ENCODE measurements around the gene EPHB1. TPM values are rescaled to one million over a fixed set of nuclear protein-coding genes. Genes with fewer than 3 reads are reported as not detected.

EPHB1 gene
- total RNA-seq, 4 donors from 2014 or later, result 2.6 to 5.3 (median 3.1) TPM; not detected in 1

DNA sequence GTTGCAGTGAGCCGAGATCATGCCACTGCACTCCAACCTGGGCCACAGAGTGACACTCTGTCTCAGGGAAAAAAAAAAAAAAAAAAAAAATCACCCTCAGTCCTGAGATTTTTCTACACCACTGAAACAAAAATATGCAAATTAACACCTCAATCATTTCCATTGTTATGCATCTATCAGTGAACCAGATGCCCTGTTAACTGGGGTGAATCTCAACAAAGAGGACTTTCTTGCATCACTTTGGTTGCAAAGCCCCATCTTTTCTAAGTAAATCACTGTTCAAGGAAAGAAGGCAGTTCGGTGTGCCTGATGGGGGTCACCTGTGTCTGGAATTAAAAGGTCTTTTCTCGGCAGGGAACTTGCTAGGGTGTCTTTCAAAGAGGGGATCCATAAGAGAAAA, 421.6 kb downstream of the EPHB1 start:
- H3K9me3 ChIP-seq, result no peaks in the 10 kb centered on the region
- intact Hi-C loops (cut with DNase I; ENCODE audit: low total_unique reads), result no loop called here
- no peak overlapping the region for H3K4me3 ChIP-seq
- no peaks in the 10 kb centered on the region for H3K36me3 ChIP-seq
- H3K27ac ChIP-seq, result no peak overlapping the region
- no peaks in the 10 kb centered on the region for H3K27me3 ChIP-seq
- TF ChIP-seq, protein P1, sequence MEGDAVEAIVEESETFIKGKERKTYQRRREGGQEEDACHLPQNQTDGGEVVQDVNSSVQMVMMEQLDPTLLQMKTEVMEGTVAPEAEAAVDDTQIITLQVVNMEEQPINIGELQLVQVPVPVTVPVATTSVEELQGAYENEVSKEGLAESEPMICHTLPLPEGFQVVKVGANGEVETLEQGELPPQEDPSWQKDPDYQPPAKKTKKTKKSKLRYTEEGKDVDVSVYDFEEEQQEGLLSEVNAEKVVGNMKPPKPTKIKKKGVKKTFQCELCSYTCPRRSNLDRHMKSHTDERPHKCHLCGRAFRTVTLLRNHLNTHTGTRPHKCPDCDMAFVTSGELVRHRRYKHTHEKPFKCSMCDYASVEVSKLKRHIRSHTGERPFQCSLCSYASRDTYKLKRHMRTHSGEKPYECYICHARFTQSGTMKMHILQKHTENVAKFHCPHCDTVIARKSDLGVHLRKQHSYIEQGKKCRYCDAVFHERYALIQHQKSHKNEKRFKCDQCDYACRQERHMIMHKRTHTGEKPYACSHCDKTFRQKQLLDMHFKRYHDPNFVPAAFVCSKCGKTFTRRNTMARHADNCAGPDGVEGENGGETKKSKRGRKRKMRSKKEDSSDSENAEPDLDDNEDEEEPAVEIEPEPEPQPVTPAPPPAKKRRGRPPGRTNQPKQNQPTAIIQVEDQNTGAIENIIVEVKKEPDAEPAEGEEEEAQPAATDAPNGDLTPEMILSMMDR (IDR thresholded peaks at IDR 0.05), result no peak
- no peak for TF ChIP-seq POLR2A (IDR thresholded peaks at IDR 0.05)
- no peaks in the 10 kb centered on the region for H3K4me1 ChIP-seq
- DNase-seq, result no peak

GRCh38 chr3:135217730-135218129, 422.7 kb downstream of the EPHB1 start:
- no peaks in the 10 kb centered on the region for H3K27me3 ChIP-seq
- no peaks in the 10 kb centered on the region for H3K36me3 ChIP-seq
- no peak for TF ChIP-seq POLR2A (IDR thresholded peaks at IDR 0.05)
- TF ChIP-seq, protein P1 (IDR thresholded peaks at IDR 0.05), result no peak
- no peaks in the 10 kb centered on the region for H3K9me3 ChIP-seq
- H3K4me3 ChIP-seq, result no peak overlapping the region
- no peaks in the 10 kb centered on the region for H3K4me1 ChIP-seq
- H3K27ac ChIP-seq, result no peak overlapping the region
- intact Hi-C loops (cut with DNase I; ENCODE audit: low total_unique reads), result no loop called here
- DNase-seq, result no peak

DNA sequence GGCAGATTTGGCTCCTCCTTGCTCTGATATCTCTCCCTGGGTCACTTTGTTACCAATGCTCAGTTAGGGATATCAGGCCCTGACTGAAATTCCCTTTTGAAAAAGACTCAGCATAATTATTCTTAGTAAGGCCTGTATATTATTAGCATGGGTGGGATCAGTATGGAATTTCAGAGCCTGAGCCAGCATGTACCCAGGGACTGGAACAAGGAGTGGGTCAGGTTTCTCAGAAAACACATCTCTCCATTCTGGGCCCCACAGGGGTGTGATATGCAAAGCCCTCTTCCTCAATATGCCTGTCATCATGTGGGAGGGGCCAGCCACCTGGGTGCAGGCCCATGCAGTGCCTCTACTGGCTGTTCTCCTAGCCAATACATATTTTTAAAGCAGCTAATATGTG, 423.2 kb downstream of the EPHB1 start:
- no peaks in the 10 kb centered on the region for H3K4me1 ChIP-seq
- no peak overlapping the region for H3K4me3 ChIP-seq
- no peaks in the 10 kb centered on the region for H3K9me3 ChIP-seq
- no peak for DNase-seq
- H3K36me3 ChIP-seq, result no peaks in the 10 kb centered on the region
- H3K27me3 ChIP-seq, result no peaks in the 10 kb centered on the region
- TF ChIP-seq, protein P1 (IDR thresholded peaks at IDR 0.05), result no peak
- TF ChIP-seq POLR2A (IDR thresholded peaks at IDR 0.05), result no peak
- intact Hi-C loops (cut with DNase I; ENCODE audit: low total_unique reads), result no loop called here
- no peak overlapping the region for H3K27ac ChIP-seq

GRCh38 chr3:135218782-135219181, 423.7 kb downstream of the EPHB1 start:
- H3K36me3 ChIP-seq, result no peaks in the 10 kb centered on the region
- TF ChIP-seq, protein P1 (IDR thresholded peaks at IDR 0.05), result no peak
- TF ChIP-seq POLR2A (IDR thresholded peaks at IDR 0.05), result no peak
- H3K27me3 ChIP-seq, result no peaks in the 10 kb centered on the region
- H3K4me1 ChIP-seq, result no peaks in the 10 kb centered on the region
- no peak overlapping the region for H3K27ac ChIP-seq
- H3K9me3 ChIP-seq, result no peaks in the 10 kb centered on the region
- no peak for DNase-seq
- intact Hi-C loops (cut with DNase I; ENCODE audit: low total_unique reads), result no loop called here
- H3K4me3 ChIP-seq, result no peak overlapping the region

- no peaks in the 10 kb centered on the region for H3K9me3 ChIP-seq
- no peak for DNase-seq
- intact Hi-C loops (cut with DNase I; ENCODE audit: low total_unique reads), result loop anchor here (5.0 kb wide), 1 partner anchor 253 kb away; no protein-coding TSS in a partner anchor
Observed at GRCh38 chr3:135224815-135225362, 429.8 kb downstream of the EPHB1 start.

More at GRCh38 chr3:135224815-135225362, 429.8 kb downstream of the EPHB1 start:
- no peak overlapping the region for H3K27ac ChIP-seq
- TF ChIP-seq, protein P1 (IDR thresholded peaks at IDR 0.05), result no peak
- TF ChIP-seq POLR2A (IDR thresholded peaks at IDR 0.05), result no peak
- no peaks in the 10 kb centered on the region for H3K4me1 ChIP-seq
- H3K27me3 ChIP-seq, result no peaks in the 10 kb centered on the region
- H3K36me3 ChIP-seq, result no peaks in the 10 kb centered on the region
- no peak overlapping the region for H3K4me3 ChIP-seq

Data from uterus (tissue), 4 donors.